GM21447 (cell line): ENCODE data around the gene PHKB.
A peak's percentile ranks its signal among the peaks of the same experiment; 100 is the strongest.
"Not testable (repeated sequence)": the region's sequence is repeated elsewhere in the genome, so short reads cannot be mapped to it uniquely, and the experiment has no call there.

Experiments
- ATAC-seq: cut with Tn5 transposase; IDR thresholded peaks from one replicate; pipeline ENCODE4 v1.9.1; 2021; ENCODE audit not compliant: unreplicated experiment

The PHKB gene

DNA sequence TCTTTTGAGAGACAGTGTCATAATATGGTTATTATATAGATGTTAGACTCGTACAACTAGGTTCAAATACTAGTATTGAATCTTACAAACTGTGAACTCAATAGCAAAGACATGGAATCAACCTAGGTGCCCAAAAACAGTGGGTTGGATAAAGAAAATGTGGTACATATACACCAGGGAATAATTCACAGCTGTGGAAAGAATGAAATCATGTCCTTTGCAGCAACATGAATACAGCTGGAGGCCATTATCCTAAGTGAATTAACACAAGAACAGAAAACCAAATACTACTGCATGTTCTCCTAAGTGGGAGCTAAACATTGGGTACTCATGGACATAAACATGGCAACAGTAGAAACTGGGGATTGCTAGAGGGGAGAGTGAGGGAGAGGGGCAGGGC is 8.1 kb downstream of the PHKB start:
- ATAC-seq: no peak

DNA sequence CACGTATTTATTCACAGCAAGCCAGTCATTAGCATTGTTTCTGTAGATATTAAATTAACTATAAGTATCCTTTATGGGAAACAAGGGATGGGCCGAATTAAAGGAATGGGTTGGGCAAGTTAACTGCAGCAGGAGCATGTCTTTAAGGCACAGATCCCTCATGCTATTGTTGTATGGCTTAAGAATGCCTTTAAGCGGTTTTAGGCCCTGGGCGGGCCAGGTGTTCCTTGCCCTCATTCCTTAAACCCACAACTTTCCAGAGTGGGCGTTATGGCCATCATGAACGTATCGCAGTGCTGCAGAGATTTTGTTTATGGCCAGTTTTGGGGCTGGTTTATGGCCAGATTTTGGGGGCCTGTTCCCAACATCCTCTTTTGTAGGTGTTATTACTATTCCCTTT is 9.1 kb downstream of the PHKB start:
- ATAC-seq: no peak

DNA sequence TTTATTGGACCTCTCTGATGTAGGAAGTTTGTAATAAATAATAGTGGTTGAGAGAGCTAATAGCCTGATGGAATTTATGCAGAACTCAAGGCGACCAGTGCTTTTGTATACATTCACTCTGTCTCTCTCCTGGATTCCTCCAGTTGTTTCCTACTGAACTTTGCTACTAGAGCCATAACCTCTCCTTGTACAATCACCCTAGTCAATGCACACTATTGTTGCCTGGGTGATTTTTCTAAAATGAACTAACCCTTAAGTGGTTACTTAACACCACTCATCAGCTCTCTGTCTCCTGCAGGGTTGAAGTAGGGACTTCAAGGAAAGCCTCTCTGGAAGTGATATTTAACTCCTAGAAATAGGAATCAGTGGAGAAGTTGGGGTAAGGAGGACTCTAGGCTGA is 9.7 kb downstream of the PHKB start:
- no peak for ATAC-seq

DNA sequence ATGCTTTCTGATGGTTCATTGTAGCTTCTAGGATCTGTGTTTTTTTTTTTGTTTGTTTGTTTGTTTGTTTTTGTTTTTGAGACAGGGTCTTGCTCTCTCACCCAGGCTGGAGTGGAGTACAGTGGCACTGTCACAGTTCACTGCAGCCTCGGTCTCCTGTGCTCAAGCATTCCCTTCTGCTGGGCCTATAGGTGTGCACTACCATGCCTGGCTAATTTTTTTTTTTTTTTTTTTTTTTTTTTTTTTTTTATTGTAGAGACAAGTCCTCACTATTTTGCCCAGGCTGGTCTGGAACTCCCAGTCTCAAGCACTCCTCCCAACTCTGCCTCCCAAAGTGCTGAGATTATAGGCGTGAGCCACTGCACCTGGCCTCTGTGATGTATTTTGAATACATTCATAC is 11.9 kb downstream of the PHKB start:
- ATAC-seq: not testable (repeated sequence)

DNA sequence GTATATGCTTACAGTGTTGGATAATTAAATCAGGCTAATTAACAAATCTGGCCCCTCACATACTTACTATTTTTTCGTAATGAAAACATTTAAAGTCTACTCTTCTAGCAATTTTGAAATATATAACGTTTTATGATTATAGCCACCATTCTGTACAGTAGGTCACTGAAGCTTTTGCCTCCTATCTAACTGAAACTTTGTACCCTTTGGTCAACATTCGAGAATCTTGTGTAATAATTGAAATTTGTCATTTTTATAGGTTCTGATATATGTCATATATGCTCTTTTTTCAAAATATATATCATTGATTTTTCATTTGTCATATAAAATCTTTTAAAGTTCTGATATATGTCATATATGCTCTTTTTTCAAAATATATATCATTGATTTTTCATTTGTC is 12.7 kb downstream of the PHKB start:
- no peak for ATAC-seq

DNA sequence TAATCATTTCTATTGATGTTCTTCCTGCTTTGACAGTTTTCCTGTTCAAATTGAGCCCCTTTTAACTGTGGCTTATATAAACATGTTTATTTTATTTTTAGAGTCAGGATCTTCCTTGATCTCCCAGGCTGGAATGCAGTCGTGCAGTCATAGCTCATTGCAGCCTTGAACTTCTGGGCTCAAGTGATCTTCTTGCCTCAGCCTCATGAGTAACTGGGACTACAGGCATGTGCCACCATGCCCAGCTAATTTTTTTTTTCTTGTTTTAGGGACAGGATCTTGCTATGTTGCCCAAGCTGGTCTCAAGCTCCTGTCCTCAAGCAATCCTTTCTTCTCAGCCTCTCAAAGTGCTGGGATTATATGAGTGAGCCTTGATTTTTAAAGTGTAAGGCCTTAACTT is 14.7 kb downstream of the PHKB start:
- ATAC-seq: no peak

DNA sequence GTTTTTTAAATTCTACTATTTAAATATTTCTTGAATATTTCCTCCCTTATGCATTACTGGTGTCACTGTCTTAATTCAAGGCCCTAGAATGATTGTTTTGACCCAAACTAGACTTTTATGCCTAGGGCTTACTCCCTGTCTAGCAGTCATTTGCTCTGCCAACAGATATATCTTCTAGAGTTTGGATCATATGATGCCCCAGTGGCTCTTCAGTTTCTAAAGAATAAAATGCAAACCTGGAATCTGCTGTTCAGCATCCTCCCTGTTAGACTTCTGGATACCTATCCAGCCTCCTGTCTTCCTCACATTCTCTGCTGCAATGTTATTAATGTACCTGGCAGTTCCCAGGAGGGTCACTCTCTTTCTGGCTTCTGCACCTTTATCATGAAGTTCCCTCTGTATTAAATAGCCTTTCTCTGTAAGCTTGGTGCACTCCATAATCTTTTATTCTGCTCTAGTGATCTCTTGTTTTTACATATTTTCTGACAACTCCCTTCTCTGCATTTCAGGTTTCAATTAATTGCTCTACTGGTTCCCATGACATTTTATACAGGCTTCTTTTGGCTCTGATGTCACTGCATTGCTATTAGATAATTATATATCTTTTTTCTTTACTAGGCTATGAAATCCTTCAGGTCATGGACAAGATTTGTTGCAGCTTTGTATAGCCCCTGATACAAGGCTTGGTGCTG is 15.7 kb downstream of the PHKB start:
- ATAC-seq: no peak

DNA sequence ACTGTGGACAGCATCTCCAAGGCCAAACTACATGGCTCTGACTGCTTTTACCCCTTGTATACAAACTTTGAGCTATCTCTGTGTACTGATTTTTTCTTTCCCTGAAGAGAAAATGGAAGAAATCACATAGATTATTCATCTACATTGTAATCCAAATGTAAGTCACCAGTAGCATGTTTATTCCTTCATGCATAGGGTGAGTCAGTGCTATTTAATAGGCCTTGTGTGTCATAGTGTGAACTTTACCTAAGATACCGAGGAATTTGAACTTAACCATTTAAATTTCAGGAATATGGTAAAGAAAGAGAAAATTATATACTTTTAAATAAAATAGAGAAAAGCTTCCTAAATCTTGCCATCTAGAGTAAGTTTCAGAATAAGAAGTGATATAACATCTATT is 16.5 kb downstream of the PHKB start:
- ATAC-seq: no peak

DNA sequence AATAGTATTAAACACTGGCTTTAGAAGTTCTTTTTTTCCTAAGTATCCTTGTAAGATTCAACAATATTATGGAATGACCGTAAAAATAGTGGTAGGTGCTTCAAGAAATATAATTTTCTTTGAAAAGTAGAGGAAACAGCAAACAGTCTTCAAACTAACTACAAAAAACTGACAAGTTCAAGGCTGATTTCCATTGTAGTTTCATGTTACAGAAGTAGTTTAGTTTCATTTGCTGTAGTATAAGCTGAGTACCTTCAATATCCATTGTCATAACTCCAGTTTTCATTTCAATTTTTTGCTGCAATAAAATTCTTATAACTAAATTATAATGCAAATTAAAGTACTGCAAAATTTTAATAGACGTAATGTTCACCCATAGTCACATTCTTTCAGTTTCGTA is 19.3 kb downstream of the PHKB start:
- peak; percentile 63 for ATAC-seq

DNA sequence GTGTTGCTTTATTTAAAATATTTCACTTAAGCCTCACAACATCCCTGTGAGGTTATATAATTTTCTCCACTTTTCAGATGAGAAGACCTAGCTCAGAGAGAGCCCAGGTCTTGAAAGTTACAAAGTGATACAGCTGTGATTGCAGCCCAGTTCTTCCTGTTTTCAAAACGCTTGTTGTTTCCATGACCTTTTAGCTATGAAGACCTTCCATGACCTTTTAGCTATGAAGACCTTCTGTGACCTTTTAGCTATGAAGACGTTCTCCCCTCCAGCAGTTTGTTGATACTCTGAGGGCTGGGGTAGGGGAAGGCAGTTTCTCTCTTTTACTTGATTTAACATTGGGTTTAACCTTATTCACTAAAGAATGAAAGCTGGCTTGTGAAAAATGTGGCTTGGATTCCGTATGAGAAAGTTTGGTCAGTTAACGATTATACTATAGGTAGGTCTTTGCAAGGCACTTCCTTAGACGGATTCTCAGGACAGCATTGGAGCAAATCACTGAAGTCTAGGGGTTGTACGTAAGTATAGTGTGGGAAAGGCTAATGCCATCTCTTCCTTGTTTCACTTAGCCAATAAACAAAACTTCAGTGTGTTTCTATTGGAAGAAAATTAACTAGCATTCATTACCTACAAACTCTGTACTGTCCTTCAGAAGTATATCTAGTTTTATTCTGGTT is 20.7 kb downstream of the PHKB start:
- no peak for ATAC-seq

DNA sequence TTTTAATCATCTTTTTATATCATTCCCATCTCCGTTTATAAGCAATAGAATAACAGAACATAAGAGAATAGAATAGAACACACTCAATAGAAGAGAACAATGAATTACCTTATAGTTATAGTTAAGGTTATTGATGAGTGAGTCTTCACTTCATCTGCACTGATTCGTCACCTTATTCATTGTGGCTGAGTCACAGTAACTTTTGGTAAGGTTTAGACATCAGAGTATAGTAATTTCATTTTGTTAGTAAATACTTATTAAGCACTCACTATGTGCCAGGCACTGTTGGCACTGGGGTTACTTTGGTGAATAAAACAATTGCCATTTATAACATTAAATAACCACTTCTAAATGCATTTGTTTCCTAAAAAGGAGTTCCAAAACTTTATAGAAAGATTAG is 22.5 kb downstream of the PHKB start:
- no peak for ATAC-seq

DNA sequence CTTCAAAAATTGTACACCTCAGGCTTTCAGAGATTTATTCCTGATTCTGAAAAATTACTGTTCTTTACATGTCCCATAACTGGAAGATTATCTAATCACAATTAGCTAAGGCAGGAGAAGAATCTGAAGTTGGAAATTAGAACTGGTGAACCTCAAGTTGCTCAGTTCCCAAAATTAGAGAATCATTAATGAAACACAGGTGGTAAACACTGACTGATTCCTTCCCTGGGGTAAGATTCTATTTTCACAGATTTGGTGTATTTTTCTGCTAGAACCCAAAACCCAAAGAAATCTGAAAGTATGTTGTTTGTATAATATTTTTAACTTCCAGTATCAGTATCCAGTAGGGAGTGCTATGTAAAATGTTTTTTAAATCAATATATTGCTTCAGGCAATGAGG is 25.7 kb downstream of the PHKB start:
- peak; percentile 74 for ATAC-seq

DNA sequence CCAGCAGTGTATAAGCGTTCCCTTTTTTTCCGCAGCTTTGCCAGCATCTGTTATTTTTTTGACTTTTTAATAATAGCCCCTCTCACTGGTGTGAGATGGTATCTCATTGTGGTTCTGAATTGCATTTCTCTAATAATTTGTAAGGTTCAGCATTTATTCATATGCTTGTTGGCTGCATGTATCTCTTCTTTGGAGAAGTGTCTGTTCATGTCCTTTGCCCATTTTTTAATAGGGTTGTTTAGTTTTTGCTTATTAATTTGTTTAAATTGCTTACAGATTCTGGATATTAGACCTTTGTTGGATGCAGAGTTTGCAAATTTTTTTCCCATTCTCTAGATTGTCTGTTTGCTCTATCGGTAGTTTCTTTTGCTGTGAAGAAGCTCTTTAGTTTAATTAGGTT is 26.9 kb downstream of the PHKB start:
- no peak for ATAC-seq

DNA sequence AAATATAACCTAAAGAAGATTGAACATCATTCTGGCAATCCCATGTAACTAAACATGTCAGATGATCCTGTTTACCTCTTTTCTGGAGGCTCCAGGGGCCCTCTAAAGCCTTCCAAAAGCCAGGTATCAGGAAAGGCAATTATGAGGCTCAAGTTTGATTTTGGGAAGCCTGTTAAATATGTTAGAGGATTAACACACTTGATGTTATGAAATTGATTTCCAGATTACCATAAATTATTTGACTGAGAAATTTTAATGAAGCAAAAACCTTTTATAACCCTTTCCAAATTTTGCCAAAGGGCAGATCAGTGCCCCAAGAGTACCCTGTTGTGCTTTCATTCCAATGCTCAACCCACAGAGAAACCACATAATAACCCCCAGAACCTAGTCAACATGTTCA is 29.3 kb downstream of the PHKB start:
- ATAC-seq: no peak

DNA sequence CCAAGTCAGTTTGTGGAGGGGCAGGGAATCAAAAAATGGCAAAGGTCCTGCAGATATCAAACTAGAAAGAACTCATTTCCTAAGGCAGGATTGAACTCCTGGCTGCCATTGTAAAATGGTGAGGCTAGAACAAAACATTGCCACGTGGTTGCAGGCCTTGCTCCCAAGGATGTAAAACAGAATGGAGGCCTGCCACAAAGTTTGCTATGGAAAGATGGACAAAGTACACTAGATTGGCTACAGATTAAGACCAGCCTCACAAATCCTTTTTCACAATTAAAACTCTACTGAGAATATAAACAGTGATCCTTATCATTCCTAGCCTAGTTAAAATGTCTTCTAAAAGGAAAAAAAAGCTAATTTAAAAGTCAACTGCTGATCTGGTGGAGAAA is 30.9 kb downstream of the PHKB start:
- no peak for ATAC-seq

DNA sequence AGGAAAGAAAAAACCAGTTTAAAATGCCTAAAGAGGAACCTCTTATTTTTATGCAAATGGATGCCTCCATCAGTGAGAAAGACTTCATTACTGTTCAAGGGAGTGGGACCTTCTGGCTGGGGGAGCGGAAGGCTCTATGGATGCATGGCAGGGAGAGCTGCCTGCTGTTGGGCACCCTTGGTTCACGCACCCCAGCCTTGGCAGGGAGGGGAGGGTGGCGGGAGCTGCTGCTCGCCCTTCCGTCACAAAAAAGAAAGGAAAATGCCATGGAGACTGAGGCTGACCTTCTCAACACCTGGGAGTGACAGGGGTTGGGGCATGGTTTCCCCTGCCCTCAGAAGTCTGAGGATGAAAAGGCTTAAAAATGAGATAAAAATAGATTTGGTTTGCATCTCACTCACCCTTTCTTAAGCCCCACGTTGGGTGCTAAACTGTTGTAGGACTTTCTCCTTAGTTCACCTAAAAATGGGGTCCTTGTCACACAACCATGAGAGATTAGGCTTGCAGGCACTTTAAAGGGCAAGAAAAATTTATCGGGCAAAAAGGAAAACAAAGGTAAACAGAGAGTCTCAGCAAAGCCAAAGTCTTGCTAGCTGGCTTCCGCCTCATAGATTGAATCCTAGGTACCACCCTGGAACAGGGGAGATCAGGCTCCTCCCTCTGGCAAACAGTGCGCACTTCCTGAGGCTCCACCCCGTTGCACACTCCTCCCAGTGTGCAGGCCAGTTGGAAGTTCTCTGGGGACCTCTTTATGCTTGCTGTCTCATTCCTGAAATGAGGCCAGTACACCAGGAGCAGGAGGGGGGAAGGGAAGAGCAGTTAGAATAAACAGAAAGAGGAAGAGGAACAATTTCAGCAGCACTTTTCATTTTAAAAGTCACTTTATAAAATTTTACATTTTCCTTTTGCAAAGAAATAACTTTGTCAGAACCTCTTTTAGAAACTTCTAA is 31.6 kb downstream of the PHKB start:
- peak; percentile 68 for ATAC-seq

DNA sequence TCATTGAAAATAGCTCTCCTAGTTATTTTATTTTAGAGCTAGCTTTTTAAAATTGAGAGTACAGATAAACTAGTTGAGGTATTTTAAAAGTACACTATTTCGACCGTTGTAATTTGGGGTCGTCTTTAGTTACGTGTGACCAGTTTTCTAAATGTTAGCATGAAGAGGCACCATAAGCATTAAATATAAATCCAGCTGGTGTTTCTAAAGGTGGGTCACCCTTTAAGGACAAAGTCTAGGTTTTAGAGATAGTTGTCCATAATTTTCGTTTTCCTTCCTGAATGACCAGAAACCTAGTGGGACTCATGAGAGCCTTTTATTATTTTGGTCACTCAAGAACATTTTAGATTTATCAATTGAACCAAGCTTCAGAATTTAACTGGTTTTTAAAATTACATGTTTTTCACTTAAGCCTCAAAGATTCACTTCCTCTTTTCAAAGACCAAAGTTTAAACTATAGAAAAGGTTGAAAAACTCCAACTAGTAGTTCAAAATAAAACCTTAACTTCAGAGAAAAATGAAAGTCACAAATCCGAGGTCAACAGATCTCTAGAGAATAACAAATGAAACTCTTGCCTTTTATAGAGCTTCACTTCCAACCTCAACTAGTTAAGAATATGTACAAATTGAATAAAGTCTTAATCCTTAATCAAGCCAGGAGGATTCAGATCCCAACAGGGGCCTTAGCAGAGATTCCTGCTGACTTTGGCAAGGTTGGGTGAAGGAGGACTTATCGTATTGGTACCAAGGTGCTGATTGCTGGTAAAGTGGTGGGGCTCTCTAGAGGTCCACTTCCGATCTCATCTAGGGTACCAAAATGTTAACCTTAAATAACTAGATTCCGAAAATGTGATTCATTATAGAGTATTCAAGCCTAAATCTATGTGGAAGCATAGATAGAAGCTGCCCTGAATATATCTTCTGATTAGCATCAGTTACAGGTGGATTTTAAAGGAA is 32.5 kb downstream of the PHKB start:
- ATAC-seq: peak; percentile 62

DNA sequence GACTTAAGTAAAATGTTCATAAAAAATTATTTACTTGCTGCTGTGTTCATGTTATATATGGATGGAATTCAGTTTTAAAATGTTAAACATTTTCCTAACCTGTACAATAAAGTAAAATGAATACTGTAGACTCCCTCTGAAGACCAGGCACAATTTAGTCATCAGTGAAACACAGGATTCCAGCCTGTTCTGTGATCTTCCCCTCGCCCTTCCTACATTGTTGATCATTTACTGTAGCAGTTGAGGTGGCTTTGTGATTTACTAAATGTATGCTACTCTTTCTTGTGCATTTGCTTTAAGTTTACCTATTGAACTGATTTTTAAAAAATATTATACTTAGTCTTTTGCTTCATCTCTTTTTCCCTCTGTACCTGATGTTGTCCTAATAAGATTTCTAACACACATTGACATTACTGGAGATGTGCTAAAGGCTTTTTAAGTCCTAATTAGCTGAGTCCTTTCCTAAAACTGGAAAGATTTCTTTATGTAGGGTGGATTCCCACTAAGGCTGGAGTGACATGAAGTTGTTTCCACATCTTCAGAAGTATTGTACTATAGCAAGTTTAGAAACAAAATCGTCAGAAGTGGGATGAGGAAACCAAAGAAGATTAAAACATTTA is 38.1 kb downstream of the PHKB start:
- ATAC-seq: no peak

DNA sequence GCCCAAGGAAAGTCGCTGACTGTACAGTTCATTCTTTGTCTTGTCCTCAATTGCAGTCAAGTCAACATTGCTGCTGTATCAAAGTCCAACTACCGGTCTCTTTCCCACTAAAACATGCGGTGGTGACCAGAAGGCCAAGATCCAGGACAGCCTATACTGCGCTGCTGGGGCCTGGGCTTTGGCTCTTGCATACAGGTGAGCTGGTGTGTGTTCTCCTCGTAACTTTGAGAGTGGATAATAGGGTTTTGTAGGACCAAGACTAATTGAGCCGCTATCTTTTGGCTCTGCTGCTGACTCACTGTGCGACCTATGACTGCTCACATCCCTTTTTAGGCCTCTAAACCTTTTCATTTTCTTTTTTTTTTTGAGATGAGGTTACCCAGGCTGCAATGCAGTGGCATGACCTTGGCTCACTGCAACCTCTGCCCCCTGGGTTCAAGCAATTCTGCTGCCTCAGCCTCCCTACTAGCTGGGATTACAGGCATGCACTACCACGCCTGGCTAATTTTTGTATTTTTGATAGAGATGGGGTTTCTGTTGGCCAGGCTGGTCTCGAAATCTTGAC is 38.7 kb downstream of the PHKB start:
- no peak for ATAC-seq

DNA sequence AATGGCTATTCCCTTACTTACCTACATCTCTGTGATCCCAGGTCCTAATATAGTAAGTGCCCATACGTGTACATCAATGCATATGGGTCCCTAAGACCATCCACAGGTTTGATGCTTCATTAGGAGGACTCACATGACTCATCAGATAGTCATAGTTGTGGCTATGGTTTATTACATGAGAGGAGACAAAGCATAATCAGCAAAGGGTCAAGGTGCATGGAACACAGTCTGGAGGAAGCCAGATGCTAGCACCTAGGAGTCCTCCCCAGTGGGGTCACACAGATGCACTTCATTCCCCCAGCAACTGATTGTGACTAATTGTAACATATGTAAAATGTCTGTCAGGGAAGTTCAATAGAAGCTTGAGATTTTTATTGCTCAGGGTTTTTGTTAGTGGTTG is 42.8 kb downstream of the PHKB start:
- ATAC-seq: no peak
